Upper lobe of right lung (tissue), 1 donor: ENCODE results near the gene CDH11. TPM values are rescaled to one million over a fixed set of nuclear protein-coding genes. Genes with fewer than 3 reads are reported as not detected.

Source experiments
- ATAC-seq: fragments of 200-7000 bp; cut with Tn5 transposase; one replicate; pipeline ENCODE4 v1.9.1; 2020; ENCODE audit warnings: mild to moderate bottlenecking, moderate library complexity
- DNase-seq: peaks from one replicate; pipeline ENCODE4 v3.0.0-alpha.2; 2020
- H3K27ac ChIP-seq: fragments of 200-600 bp; one replicate; pipeline ENCODE4 v1.8.0; 2022
- H3K27me3 ChIP-seq: fragments of 200-600 bp; one replicate; pipeline ENCODE4 v1.8.0; 2022; ENCODE audit warnings: mild to moderate bottlenecking
- H3K36me3 ChIP-seq: fragments of 200-600 bp; one replicate; pipeline ENCODE4 v1.8.0; 2022
- H3K4me1 ChIP-seq: fragments of 200-600 bp; one replicate; pipeline ENCODE4 v1.8.0; 2022
- H3K4me3 ChIP-seq: fragments of 200-600 bp; one replicate; pipeline ENCODE4 v1.8.0; 2022; ENCODE audit warnings: mild to moderate bottlenecking
- H3K9me3 ChIP-seq: fragments of 200-600 bp; one replicate; pipeline ENCODE4 v1.8.0; 2022
- CTCF ChIP-seq: fragments of 200-600 bp; IDR thresholded peaks from one replicate; pipeline ENCODE4 v1.8.0; 2022; ENCODE audit warnings: antibody characterized with exemption
- intact Hi-C: fragments of 100-400 bp; cut with DNase I; formaldehyde crosslinking; loops from one replicate; pipeline ENCODE4 v1.11.0; 2022
- total RNA-seq: library from RNA; stranded (reverse); fragmentation: NEBNext Ultra II Directional; extraction: Animal tissue kit (Norgen Biotek cat#: 25700); gene quantifications from one replicate; pipeline ENCODE4 v1.2.1, GENCODE V29; 2021
- donor health status: DM: no; HTN: yes; CAD: no; lungs with severe emphysema.

Gene CDH11
- total RNA-seq, 1 donor from 2014 or later, result 176 TPM

GRCh38 chr16:65102326-65102725 lies 19.5 kb downstream of the CDH11 start:
- Histone ChIP-seq H3K4me3 (no peak overlapping the region), H3K27me3 (no peaks in the 10 kb centered on the region), H3K4me1 (peaks cover 7% of the 10 kb centered on the region), H3K27ac (no peak overlapping the region), H3K36me3 (no peaks in the 10 kb centered on the region), H3K9me3 (no peaks in the 10 kb centered on the region)
- TF ChIP-seq CTCF, result no peak
- no peak for DNase-seq
- intact Hi-C loops, result no loop called here
- ATAC-seq, result no peak

DNA sequence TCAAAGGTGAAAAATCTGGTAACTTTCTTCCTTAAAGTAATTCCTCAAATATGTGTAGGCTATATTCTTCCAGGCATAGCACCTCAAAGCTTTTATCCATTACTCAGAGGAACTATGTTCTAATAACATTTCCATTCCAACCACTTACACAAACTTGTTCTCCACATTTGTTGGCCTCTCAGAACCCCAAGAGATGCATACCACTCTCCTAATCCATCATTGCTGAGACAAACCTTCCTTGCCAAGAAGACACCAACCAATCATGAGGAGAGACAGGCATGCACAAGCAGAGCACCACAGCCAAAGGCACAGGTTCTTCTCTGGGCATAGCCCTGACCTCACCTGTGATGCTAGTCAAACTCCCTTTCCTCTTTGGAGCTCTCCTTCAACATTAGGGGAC lies 20.9 kb downstream of the CDH11 start:
- intact Hi-C loops, result no loop called here
- Histone ChIP-seq H3K4me1 (peaks cover 7% of the 10 kb centered on the region), H3K36me3 (no peaks in the 10 kb centered on the region), H3K9me3 (no peaks in the 10 kb centered on the region), H3K4me3 (no peak overlapping the region), H3K27me3 (no peaks in the 10 kb centered on the region), H3K27ac (no peak overlapping the region)
- no peak for TF ChIP-seq CTCF
- no peak for ATAC-seq
- DNase-seq, result no peak

GRCh38 chr16:65099607-65100006 lies 22.3 kb downstream of the CDH11 start:
- intact Hi-C loops, result no loop called here
- no peak overlapping the region for H3K4me3 ChIP-seq
- H3K27ac ChIP-seq, result no peak overlapping the region
- DNase-seq (no peak), ATAC-seq (no peak)
- H3K27me3 ChIP-seq, result no peaks in the 10 kb centered on the region
- no peak for TF ChIP-seq CTCF
- no peaks in the 10 kb centered on the region for H3K4me1 ChIP-seq
- no peaks in the 10 kb centered on the region for H3K9me3 ChIP-seq
- H3K36me3 ChIP-seq, result no peaks in the 10 kb centered on the region

GRCh38 chr16:65098916-65099315 lies 22.9 kb downstream of the CDH11 start:
- intact Hi-C loops, result no loop called here
- Histone ChIP-seq H3K9me3 (no peaks in the 10 kb centered on the region), H3K36me3 (no peaks in the 10 kb centered on the region), H3K4me3 (no peak overlapping the region), H3K27me3 (no peaks in the 10 kb centered on the region), H3K27ac (no peak overlapping the region), H3K4me1 (no peaks in the 10 kb centered on the region)
- TF ChIP-seq CTCF, result no peak
- DNase-seq (no peak), ATAC-seq (no peak)

- Histone ChIP-seq H3K27me3 (no peaks in the 10 kb centered on the region), H3K27ac (no peak overlapping the region), H3K9me3 (no peaks in the 10 kb centered on the region), H3K4me1 (no peaks in the 10 kb centered on the region), H3K36me3 (no peaks in the 10 kb centered on the region), H3K4me3 (no peak overlapping the region)
- intact Hi-C loops, result no loop called here
- DNase-seq (no peak), ATAC-seq (no peak)
- TF ChIP-seq CTCF, result no peak
Observed at GRCh38 chr16:65097296-65097695, 24.6 kb downstream of the CDH11 start.

DNA sequence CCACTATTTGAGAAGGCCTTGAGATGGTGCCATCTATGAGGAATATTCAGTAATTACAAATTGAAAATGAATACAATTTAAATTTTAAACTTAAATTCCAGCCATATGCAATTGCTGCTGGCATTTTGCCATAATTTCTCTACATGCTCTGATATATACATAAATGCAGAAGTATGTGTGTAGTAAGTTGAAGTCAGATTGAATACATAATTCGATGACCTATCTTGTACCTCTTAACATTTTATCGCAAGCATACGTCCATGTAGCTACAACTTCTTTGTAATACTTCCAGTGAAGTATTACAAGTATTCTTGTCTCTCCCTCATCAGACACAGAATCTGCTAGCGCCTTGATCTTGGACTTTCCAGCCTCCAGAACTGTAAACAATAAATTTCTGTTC lies 26.0 kb downstream of the CDH11 start:
- no peaks in the 10 kb centered on the region for H3K36me3 ChIP-seq
- intact Hi-C loops, result no loop called here
- TF ChIP-seq CTCF, result no peak

More for the DNA sequence above, 26.0 kb downstream of the CDH11 start:
- DNase-seq, result no peak
- Histone ChIP-seq H3K27ac (no peak overlapping the region), H3K27me3 (no peaks in the 10 kb centered on the region), H3K4me3 (no peak overlapping the region), H3K9me3 (no peaks in the 10 kb centered on the region), H3K4me1 (no peaks in the 10 kb centered on the region)
- no peak for ATAC-seq
